Inflammatory macrophage treated with lipopolysaccharide for 1 hour (primary cell): Measurements from ENCODE around the gene WIPI1.
"Not testable (repeated sequence)": the region's sequence is repeated elsewhere in the genome, so short reads cannot be mapped to it uniquely, and the experiment has no call there.

Source experiments
- DNase-seq, 2 donors: peaks; one replicate each; pipeline ENCODE4 v3.0.0-alpha.2; 2020 to 2022

WIPI1 gene

DNA sequence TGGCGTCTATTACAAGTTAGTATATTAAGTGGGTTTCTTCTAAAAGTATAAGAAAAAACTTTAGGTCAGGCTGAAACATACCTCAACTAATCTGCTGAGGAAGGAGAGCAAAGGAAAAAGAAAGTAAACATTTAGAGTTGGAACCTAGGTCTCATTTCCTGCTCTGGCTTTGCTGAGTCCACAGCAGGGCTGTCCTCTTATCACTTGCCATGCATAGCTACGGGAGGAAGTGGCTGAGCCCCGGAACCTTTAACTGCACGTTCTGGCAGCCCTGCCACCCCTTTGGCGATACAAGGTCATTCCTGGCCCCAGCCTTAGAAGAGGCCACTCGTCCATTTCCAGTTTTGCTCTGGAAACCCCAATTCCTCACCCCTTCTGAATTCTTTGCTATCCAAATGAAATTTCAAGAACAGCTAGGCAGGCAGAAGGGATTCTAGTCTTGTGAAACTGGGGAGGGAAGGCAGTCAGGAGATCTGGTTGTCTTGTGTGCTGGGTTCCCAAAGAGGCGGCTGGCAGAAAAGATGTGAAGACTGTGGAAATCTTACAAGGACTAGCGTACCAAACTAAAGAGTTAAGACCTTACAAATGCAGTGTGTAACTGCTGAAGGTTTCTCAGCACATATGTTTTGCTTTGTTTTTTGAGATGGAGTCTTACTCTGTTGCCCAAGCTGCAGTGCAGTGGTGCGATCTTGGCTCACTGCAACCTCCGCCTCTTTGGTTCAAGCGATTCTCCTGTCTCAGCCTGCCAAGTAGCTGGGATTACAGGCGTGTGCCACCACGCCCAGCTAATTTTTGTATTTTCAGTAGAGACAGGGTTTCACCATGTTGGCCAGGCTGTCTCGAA is 19.1 kb downstream of the WIPI1 start:
- peak; percentile 26 to 37 for DNase-seq

DNA sequence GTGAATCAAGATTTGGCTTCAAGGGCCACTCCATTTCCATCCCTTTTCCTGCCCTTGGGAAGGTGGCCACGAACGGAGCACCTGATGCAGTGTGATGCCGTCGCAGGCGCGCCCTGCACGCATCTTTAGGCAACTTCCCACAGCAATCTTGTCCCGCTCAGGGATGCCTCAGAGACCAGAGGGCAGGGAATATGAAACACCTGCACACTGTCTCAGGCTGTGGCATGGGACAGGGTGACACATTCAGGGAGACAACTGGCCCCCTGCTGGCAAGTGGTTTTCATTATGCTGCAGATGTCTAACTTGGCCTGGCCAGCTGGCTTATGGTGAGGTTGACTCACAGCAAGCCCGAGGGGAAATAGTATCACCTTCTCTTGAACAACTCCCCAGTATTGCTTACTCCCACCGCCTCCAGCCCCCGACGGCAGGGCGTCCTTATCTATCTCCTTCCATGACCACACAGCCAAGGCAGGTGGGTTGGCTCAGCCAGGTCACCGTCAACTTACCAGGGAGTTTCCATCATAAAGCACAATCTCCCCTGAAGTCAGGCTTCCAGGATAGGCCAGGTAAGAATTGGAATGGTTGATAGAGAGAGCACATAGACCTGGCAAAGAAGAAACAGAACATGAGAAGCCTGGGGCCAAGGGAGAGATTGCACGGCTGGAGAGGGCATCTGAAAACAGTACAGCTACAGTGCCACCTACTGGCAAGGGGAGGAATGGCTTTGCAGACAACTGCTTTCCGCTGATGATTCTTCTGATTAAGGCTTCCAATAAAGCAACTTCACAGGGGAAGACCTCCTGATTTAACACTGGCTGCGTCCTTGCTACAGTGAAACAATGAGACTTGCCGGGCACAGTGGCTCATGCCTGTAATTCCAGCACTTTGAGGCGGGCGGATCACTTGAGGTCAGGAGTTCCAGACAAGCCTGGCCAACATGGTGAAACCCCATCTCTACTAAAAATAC is 21.1 kb downstream of the WIPI1 start:
- DNase-seq, result peak; percentile 60 to 93

DNA sequence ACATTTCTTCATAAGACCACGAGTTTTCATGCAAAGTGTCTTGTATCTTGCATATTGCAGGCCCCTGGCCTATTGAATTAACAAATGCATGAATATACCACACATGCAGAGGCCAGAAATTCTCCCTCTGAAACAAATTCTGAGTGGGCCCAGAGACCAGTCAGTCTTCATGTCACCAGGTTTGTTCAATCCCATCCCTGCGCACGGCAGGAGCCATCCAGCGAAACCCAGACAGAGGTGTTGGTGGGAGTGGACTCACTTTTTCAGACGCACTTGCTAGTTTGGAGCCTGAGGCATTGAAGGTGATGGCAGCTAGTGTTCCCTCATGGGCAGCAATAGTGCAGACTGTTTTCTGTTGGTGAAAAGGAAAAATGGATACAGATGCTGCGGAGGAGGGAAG is 21.9 kb downstream of the WIPI1 start:
- no peak for DNase-seq

DNA sequence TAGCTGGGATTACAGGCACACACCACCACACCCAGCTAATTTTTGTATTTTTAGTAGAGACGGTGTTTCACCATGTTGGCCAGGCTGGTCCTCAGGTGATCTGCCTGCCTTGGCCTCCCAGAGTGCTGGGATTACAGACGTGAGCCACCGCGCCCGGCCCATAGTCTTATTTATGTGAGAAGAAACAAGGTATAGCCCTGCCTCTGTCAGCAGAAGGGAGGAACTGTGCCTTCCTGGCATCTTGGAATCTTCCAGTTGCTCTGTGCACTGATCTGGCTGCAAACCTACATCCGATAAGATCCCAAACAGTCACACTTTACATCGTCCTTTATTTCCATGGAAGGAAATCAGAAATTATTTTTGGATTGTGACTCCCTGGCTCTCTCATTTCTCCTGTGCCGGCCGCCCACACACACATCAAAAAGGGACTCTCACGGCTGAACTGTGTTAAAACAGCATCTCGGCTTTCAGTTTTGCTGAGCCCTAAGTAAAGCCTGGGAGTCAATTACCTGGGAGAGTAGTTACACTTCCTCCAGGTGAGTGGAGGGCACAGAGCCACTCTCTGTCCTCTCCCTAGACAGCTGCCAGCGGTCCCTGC is 23.3 kb downstream of the WIPI1 start:
- no peak for DNase-seq

DNA sequence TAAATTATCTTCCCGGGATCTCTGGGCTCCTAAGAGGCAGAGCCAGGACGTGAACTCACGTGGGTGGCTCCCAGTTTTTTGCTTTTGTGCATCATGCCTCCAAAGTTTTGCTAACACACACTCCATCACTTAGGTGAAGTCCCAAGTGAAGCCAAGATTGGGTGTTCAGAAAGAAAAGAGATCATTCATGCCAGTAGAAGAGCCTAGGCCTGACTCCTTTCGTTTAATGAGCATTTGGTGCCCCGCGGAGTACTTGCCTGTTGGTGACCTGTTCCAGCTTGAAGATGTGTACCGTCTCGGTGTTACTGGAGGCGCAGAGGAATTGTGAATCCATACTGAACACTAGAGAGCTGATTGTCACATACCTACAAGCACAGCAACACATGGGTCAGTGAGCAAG is 24.1 kb downstream of the WIPI1 start:
- no peak for DNase-seq

DNA sequence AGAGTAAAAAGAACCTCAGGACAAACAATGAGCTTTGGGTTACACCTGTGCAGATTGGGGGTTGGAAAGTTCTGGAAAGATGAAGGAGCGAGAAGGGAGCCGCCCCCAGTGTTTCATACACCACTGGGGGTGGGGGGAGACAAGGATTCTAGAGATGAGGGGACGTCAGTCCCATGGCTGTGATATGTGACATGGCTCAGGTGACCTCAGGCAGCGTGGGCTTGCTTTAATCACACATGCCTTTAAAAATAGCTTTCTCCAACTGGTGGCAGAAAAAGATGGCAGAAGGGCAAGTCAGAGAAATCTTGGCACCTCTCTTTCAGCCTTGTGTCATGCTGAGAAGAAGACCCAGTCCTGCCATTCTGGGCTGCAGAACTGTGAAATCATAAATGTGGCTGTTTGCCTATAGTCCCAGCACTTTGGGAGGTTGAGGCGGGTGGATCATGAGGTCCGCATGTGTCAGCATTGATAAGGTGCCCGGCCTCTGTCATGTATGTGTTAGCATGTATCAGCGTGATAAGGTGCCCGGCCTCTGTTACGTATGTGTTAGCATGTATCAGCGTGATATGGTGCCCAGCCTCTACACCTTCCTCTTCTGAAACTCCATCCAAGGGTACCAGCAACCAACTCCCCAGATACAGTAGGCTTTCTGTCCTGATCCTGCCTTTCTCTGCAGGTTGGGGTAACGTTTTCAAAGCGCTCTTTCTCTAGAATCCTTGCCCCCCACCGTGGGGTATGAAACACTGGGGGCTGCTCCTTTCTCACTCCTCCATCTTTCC is 25.0 kb downstream of the WIPI1 start:
- DNase-seq, result no peak

DNA sequence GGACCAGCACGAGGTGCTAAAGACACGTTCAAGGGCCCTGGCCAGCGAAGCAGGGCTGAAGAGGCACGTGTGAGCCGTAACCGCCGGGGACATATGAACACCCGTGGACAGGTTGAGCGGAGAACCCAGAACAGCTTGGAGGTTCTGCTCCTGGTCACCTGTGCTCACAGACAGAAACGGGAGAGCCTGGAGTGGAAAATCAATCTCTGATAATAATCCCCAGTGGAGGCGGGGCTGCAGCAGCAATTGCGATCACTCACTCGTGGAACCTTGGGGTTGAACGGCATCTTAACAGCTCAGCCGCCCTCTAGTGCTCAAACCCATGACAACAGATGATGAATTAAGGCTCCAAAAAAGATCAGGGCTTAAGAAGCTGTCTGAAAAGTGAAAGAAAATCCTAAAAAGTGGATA is 25.6 kb downstream of the WIPI1 start:
- peak in 1 of 2 donors; percentile 25 for DNase-seq

DNA sequence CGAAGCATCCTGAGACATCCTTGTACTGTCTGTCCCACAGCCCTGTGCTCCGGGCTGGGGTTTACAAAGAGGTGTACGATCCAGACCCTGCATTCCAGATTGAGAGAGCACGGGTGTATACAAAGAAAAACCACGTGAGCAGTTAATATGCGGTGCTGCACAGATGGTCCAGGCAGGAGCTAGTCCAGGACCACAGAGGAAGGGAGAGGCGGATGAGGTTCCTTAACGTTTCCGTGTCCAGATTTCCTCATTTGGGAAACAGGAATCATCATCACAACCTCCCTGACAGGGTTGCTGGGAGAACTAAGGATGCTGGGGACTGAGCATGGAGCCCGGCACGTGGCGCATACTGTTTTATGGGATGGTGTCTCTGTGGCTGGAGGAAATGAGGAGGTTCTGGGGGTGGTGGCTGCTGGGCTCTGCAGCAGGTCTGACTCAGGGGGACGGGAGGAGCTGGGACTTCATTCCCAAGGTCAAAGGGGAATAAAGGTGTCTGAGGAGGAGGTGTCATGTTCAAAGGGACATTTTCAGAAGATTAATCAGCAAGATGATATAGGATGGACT is 26.2 kb downstream of the WIPI1 start:
- DNase-seq, result no peak

DNA sequence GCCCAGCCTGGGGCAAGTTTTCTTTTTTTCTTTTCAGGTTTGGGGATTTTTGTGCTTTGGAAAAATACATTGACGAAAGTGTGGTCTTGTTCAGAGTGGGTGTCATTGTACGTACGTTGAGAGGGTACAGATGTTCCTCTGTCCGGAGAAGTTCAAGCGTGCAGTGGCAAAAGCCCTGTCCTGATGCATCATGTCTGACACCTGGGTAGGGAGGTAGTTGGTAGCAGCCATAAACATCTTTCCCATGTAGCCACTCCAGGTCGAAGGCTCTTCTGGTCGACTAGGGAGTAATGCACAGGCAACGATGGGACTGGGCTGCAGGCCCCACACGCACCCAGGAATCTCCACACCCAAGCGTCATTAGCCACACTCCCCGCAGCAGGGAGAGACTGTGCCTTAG is 27.4 kb downstream of the WIPI1 start:
- DNase-seq, result no peak

DNA sequence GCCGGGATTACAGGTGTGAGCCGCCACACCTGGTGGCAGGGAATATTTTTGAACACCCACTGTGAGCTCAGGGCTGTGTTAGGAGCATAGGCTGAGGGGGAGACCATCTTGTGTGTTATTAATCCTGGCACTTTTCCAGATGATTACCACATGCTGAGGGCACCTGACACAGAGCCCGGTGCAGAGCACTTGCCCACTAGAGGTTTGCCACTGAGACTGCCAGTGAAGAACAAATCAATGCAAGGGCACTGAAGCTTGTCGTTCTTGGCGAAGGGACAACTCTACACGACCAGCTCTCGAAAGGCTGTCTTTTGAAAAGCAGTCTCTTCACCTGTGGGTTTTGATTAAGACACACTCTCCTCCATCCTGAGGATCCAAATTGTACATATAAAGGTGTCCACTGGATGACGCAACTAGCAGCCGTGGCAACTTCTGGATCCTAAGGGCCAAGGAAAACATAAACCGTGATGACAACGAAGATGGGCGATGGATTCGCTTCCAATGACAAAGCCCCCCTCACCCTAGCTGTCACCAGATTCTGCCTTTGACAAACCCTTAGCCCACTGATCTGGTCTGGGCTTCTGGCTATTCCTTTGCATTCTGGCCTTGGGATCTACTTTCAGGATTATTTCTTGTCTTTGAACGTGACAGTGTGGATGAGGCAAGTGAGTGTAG is 28.7 kb downstream of the WIPI1 start:
- DNase-seq, result no peak

DNA sequence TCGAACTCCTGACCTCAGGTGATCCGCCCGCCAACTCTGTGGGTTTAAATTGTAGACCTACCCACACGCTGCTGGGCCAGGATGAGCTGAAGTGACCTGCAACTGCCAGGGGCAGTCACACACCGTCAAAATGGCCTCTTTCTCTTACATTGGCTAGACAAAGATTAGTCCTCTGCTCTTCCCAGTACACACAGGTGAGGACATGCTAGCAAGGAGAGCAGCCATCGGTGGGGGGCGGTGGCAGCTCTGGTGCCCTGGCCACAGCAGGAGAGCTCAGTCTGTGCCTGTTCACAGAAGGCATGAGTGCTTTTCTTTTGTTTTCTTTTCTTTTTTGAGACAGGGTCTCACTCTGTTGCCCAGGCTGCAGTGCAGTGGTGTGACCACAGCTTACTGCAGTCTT is 29.7 kb downstream of the WIPI1 start:
- no peak for DNase-seq

DNA sequence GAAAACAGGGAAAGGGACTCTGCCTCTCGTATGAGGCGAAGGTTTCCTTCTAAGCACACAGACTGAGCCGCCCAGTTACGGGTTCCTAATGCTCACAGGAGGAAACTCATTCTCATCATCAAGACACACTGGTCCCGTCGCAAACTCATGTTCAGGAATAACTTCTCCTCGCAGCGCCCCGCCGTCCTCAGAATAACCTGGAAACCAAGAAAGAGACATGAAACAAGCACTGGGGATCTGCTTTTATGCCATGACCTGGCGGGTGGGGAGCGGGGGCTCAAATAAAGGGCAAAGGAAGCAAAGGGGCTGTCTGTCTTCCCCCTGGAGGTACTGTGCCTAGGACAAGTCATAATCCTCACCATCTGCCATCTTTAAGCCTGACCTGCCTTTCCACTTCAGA is 31.3 kb downstream of the WIPI1 start:
- no peak for DNase-seq

DNA sequence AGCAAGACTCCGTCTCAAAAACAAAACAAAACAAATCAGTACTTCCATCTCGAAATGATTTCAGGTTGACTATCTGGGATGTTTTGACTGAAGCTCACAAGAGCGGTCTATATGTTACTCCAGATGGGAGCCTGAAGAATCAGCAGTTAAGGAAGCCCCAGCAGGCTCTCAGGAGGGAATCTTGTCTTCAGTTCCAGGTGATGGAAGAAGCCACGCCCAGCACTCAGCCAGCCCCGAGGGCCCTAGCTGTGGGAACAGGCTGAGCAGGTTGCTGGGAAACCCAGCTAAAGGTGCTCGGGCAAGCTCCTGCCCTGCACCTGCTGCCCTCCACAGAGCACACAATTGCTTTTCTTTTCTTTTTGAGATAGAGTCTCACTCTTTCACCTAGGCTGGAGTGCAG is 32.4 kb downstream of the WIPI1 start:
- DNase-seq, result no peak

DNA sequence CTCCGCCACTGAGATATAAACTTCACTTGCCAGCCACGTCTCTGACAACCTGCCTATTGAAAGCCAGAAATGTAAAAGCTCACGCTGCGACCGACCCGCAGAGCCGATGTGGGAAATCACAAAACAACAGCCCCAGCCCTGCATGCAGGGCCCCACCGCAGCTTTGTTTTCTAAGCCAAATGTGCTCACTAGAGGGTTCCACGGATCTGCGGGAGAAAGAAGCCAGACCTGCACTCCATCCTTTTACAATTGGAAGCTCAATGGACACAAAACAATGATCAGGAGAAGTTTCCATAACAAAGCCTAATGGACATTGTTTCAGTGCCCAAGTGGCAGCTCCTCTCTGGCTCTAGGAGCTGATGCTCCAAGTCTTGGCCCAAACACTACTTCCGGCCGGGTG is 33.1 kb downstream of the WIPI1 start:
- DNase-seq, result no peak

DNA sequence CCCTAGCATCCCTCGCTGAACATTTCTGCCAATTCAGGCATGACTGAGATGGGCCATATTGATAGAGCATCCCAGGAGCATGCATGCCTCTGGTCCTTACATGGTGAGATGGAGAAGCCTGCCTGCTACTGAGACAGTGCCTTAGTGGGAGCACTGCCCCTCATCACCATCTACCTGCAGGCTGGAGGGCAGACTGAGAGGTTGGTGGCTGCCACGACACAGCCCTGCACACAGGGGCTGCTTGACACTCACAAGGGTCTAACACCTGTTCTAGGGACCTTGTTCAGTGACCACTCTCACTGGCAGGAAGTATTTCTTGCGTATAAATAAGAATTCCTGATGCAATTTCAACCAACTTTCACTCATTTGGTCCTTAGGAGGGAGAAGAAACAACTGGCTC is 34.0 kb downstream of the WIPI1 start:
- DNase-seq, result no peak

DNA sequence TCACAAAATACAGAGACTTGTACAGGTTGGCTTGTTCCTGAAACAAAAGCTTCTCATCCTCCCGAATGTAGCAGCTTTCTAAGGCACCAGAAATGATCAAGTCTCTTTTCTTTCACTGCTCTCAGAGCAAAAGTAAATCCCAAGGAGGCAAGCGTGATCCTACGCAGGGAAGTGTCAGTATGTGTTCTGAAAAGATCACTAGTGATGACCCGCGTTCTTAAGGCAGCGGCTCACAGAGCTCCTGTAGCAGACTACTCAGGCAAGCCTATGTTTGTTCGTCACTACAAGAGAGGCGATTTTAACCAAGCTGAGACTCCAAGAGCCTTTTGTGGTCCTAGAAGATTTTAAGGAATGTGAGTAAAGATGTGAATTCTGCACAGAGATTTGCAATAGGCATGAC is 34.5 kb downstream of the WIPI1 start:
- no peak for DNase-seq

DNA sequence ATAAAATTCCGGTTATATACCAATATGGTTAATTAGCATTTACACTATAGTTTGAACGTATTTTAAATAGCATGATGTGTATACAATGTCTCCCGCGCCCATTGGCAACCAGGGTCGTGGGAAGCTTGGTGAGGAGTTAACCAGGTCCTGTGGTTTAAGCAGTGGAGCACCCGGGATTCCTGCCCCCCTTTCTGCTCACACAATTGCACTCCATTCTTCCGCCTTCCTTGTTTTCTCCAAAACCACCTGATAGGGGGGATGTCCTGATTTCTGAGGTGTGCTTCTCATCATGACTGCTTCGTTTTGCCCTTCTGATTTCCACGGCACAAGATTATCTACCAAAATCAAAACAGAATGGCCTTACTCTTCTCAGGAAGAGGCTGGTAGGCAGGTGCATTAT is 35.8 kb downstream of the WIPI1 start:
- DNase-seq, result no peak

DNA sequence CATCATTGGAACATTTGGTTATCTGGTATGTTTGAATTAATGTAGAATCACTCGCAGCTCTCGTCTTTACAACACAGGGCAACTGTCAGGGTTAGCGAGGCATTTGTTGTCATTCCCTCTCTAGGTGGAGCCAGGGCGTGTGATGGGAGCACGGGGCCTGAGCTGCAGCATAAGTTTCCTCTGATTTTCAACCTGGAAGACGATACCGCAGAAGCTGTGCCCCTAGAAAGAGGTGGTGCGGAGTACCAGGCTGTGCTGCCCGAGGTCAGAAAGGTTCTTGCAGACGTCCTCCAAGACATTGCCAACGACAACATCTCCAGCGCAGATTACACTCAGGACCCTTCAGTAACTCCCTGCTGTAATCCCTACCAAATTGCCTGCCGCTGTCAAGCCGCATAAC is 37.2 kb downstream of the WIPI1 start:
- no peak for DNase-seq

DNA sequence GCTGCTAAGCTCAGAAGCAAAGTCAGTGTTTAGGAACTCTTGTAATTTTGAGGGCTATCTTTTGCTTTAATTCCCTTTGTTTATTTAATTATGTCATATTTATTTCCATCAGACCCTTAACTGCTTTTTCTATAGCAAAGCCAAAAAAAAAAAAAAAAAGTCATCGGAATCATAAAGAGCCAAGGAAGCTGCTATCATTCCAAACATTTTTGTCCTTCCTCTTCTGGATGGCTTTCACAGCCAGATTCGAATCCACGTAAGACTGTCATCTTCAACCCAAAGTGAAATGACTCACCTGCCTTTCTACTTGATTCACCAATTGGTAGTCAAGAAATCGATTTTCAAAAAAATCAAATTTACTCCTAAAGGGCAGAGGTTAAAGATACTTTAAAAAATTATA is 38.4 kb downstream of the WIPI1 start:
- no peak for DNase-seq

DNA sequence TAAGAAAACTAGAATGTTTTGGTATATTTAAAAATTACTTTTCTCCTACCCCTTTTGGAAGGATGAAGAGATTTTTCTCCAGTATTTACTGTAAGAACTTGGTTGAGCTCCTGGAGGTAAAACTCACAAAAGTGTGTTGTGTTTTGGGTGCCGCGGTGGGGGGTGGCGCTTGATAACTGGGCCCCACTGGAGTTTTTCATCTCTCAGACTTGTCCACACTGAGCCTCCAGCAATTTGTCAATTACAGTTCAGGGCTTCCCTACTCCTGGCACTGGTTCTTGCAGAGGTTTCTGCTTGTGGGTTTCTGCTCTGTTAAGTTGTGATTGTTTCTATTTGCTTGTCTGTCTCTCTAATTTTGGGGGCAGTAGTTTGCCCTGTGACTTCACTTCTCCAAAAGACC is 40.0 kb downstream of the WIPI1 start:
- no peak for DNase-seq

DNA sequence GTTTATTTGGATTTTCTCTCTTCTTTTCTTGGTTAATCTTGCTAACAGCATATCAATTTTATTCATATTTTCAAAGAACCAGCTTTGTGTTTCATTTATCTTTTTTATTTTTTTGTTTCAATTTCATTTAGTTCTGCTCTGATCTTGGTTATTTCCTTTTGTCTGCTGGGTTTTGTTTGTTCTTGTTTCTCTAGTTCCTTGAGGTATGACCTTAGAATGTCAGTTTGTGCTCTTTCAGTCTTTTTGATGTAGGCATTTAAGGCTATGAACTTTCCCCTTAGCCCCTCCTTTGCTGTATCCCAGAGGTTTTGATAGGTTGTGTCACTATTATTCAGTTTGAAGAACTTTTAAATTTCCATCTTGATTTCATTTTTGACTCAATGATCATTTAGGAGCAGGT is 42.4 kb downstream of the WIPI1 start:
- DNase-seq, result not testable (repeated sequence)
